ENCODE data around the gene NCOA7.
"Not testable (repeated sequence)": the region's sequence is repeated elsewhere in the genome, so short reads cannot be mapped to it uniquely, and the experiment has no call there.

Gene NCOA7

GRCh38 chr6:125836466-125836865 lies 45.7 kb downstream of the NCOA7 start:
- no peak for DNase-seq (ENCODE audit: low spot score)

- no peak for DNase-seq (ENCODE audit: low spot score)
Observed at GRCh38 chr6:125839471-125839870, 48.7 kb downstream of the NCOA7 start.

GRCh38 chr6:125839879-125840278 lies 49.1 kb downstream of the NCOA7 start:
- DNase-seq (ENCODE audit: low spot score): no peak

- no peak for DNase-seq (ENCODE audit: low spot score)
Observed at GRCh38 chr6:125841356-125842090, 50.8 kb downstream of the NCOA7 start.

GRCh38 chr6:125842091-125842626 lies 51.4 kb downstream of the NCOA7 start:
- no peak for DNase-seq (ENCODE audit: low spot score)

- DNase-seq (ENCODE audit: low spot score): no peak
Observed at GRCh38 chr6:125843593-125843992, 52.8 kb downstream of the NCOA7 start.

GRCh38 chr6:125844989-125845388 lies 54.2 kb downstream of the NCOA7 start:
- DNase-seq (ENCODE audit: low spot score): no peak

- DNase-seq (ENCODE audit: low spot score): no peak
Observed at GRCh38 chr6:125846292-125847024, 55.7 kb downstream of the NCOA7 start.

- DNase-seq (ENCODE audit: low spot score): not testable (repeated sequence)
Observed at GRCh38 chr6:125848286-125848685, 57.5 kb downstream of the NCOA7 start.

GRCh38 chr6:125850361-125850760 lies 59.6 kb downstream of the NCOA7 start:
- no peak for DNase-seq (ENCODE audit: low spot score)

- DNase-seq (ENCODE audit: low spot score): no peak
Observed at GRCh38 chr6:125852587-125852986, 61.8 kb downstream of the NCOA7 start.

GRCh38 chr6:125853168-125853567 lies 62.4 kb downstream of the NCOA7 start:
- no peak for DNase-seq (ENCODE audit: low spot score)

- no peak for DNase-seq (ENCODE audit: low spot score)
Observed at GRCh38 chr6:125853756-125854155, 63.0 kb downstream of the NCOA7 start.

- DNase-seq (ENCODE audit: low spot score): no peak
Observed at GRCh38 chr6:125854355-125854754, 63.6 kb downstream of the NCOA7 start.

GRCh38 chr6:125855783-125856182 lies 65.0 kb downstream of the NCOA7 start:
- no peak for DNase-seq (ENCODE audit: low spot score)

- no peak for DNase-seq (ENCODE audit: low spot score)
Observed at GRCh38 chr6:125857846-125858245, 67.1 kb downstream of the NCOA7 start.

- DNase-seq (ENCODE audit: low spot score): no peak
Observed at GRCh38 chr6:125858427-125859320, 67.9 kb downstream of the NCOA7 start.

- no peak for DNase-seq (ENCODE audit: low spot score)
Observed at GRCh38 chr6:125859727-125860126, 69.0 kb downstream of the NCOA7 start.

GRCh38 chr6:125863023-125863422 lies 72.3 kb downstream of the NCOA7 start:
- no peak for DNase-seq (ENCODE audit: low spot score)

- DNase-seq (ENCODE audit: low spot score): no peak
Observed at GRCh38 chr6:125865015-125865414, 74.3 kb downstream of the NCOA7 start.

- no peak for DNase-seq (ENCODE audit: low spot score)
Observed at GRCh38 chr6:125866433-125866832, 75.7 kb downstream of the NCOA7 start.

GRCh38 chr6:125867483-125867942 lies 76.8 kb downstream of the NCOA7 start:
- no peak for DNase-seq (ENCODE audit: low spot score)
